BJ (cell line): ENCODE measurements around the gene GNAI1. TPM values are rescaled to one million over a fixed set of nuclear protein-coding genes. Genes with fewer than 3 reads are reported as not detected.

Experiments used
- CTCF ChIA-PET: fragments of 350-600 bp; formaldehyde crosslinking; extraction: SDS; loops from one replicate; lab custom pipeline; 2021; ENCODE audit warnings: antibody characterized with exemption, inconsistent platforms; lab: Yijun Ruan, JAX
- POLR2A ChIA-PET: fragments of 300-600 bp; sonication (Branson Sonifier 250); formaldehyde crosslinking; extraction: SDS; loops from one replicate; lab custom pipeline; 2021; ENCODE audit warnings: antibody characterized with exemption; lab: Charles Lee
- DNase-seq: peaks from one replicate; pipeline ENCODE4 v3.0.0-alpha.2; 2011; ENCODE audit warnings: low read depth
- H3K27me3 ChIP-seq: 2 replicates; pipeline ENCODE4 v1.6.0; 2011; ENCODE audit warnings: low read length; ENCODE audit not compliant: control insufficient read depth, insufficient read depth
- H3K36me3 ChIP-seq: 2 replicates; pipeline ENCODE4 v1.5.1; 2011; ENCODE audit warnings: low read length; ENCODE audit not compliant: control insufficient read depth, insufficient read depth
- H3K4me3 ChIP-seq: 2 replicates; pipeline ENCODE4 v1.5.1; 2011; ENCODE audit warnings: low read depth, mild to moderate bottlenecking, control low read depth, low read length
- polyA plus RNA-seq: library from polyadenylated mRNA; depleted of rRNA; stranded (reverse); fragments of >200 nt; gene quantifications from 2 replicates; pipeline ENCODE4 v1.2.3, GENCODE V29; 2011
- small RNA-seq: library from RNA; depleted of rRNA; stranded (forward); fragments of <200 nt; gene quantifications from one replicate; pipeline ENCODE3, GENCODE V24; 2012; ENCODE audit warnings: low replicate concordance, low read depth; ENCODE audit not compliant: insufficient read length
- TF ChIP-seq, protein P1 (sequence below): IDR thresholded peaks from 2 replicates; pipeline ENCODE4 v1.5.1; 2011; ENCODE audit warnings: low read depth, mild to moderate bottlenecking, control low read depth, inconsistent platforms, low read length, moderate library complexity; ENCODE audit not compliant: insufficient read depth

The GNAI1 gene
- polyA plus RNA-seq, 1 experiment, result 19.4 TPM

- Histone ChIP-seq H3K36me3 (no peaks in the 10 kb centered on the region), H3K27me3 (no peaks in the 10 kb centered on the region), H3K4me3 (no peak overlapping the region)
- CTCF ChIA-PET, result interaction anchor here (0.9 kb wide), 1 partner anchor 40 kb away, joined by 3 read pairs; no protein-coding TSS in a partner anchor
- TF ChIP-seq, protein P1, sequence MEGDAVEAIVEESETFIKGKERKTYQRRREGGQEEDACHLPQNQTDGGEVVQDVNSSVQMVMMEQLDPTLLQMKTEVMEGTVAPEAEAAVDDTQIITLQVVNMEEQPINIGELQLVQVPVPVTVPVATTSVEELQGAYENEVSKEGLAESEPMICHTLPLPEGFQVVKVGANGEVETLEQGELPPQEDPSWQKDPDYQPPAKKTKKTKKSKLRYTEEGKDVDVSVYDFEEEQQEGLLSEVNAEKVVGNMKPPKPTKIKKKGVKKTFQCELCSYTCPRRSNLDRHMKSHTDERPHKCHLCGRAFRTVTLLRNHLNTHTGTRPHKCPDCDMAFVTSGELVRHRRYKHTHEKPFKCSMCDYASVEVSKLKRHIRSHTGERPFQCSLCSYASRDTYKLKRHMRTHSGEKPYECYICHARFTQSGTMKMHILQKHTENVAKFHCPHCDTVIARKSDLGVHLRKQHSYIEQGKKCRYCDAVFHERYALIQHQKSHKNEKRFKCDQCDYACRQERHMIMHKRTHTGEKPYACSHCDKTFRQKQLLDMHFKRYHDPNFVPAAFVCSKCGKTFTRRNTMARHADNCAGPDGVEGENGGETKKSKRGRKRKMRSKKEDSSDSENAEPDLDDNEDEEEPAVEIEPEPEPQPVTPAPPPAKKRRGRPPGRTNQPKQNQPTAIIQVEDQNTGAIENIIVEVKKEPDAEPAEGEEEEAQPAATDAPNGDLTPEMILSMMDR, result no peak
- DNase-seq, result no peak
- POLR2A ChIA-PET, result no interaction called here
Measured at GRCh38 chr7:80272560-80273239, 138.1 kb downstream of the GNAI1 start.

- Histone ChIP-seq H3K36me3 (no peaks in the 10 kb centered on the region), H3K27me3 (no peaks in the 10 kb centered on the region), H3K4me3 (no peak overlapping the region)
- TF ChIP-seq, protein P1, result no peak
- no peak for DNase-seq
- CTCF ChIA-PET, result interaction anchor here (0.9 kb wide), 1 partner anchor 39 kb away, joined by 3 read pairs; no protein-coding TSS in a partner anchor
- POLR2A ChIA-PET, result no interaction called here
Measured at GRCh38 chr7:80273327-80273726, 138.7 kb downstream of the GNAI1 start.

- no peak for DNase-seq
- H3K36me3 ChIP-seq, result no peaks in the 10 kb centered on the region
- no peaks in the 10 kb centered on the region for H3K27me3 ChIP-seq
- no peak overlapping the region for H3K4me3 ChIP-seq
- TF ChIP-seq, protein P1, result no peak
- ChIA-PET CTCF (interaction anchor here (0.6 kb wide), 1 partner anchor 141 kb away, joined by 3 read pairs; no protein-coding TSS in a partner anchor), POLR2A (interaction anchor here (0.6 kb wide), 1 partner anchor 107 kb away, joined by 4 read pairs; no protein-coding TSS in a partner anchor)
Measured at GRCh38 chr7:80275192-80275605, 140.6 kb downstream of the GNAI1 start.

Small RNA genes within 50 kb of the gene (small RNA-seq; reads per million reads assigned to genes)
- gene RN7SL869P, result not detected
